Activated CD4-positive, alpha-beta memory T cell treated with anti-CD3 and anti-CD28 coated beads for 36 hours (primary cell): ENCODE data around the gene TPGS1. TPM values are rescaled to one million over a fixed set of nuclear protein-coding genes. Genes with fewer than 3 reads are reported as not detected.
A peak's percentile ranks its signal among the peaks of the same experiment; 100 is the strongest.

ENCODE experiments used
- CTCF ChIA-PET: fragments of 350-600 bp; sonication (Branson Sonifier 250); formaldehyde crosslinking; loops from one replicate; lab custom pipeline; 2021; ENCODE audit warnings: antibody characterized with exemption, inconsistent platforms; lab: Charles Lee
- POLR2A ChIA-PET: fragments of 350-600 bp; sonication (Branson Sonifier 250); formaldehyde crosslinking; loops from one replicate; lab custom pipeline; 2021; ENCODE audit warnings: antibody characterized with exemption; lab: Charles Lee
- DNase-seq: peaks from one replicate; pipeline ENCODE4 v3.0.0-alpha.2; 2020
- H3K27ac Mint-ChIP-seq: one replicate; pipeline ENCODE4 v1.8.0; 2021; ENCODE audit warnings: mixed read lengths
- H3K27me3 Mint-ChIP-seq: one replicate; pipeline ENCODE4 v1.8.0; 2021; ENCODE audit warnings: mixed read lengths
- H3K36me3 Mint-ChIP-seq: one replicate; pipeline ENCODE4 v1.8.0; 2021; ENCODE audit warnings: mixed read lengths
- H3K4me1 Mint-ChIP-seq: one replicate; pipeline ENCODE4 v1.8.0; 2021; ENCODE audit warnings: low read depth, mixed read lengths
- H3K4me3 Mint-ChIP-seq: one replicate; pipeline ENCODE4 v1.8.0; 2021; ENCODE audit warnings: mild to moderate bottlenecking, mixed read lengths
- H3K9me3 Mint-ChIP-seq: one replicate; pipeline ENCODE4 v1.8.0; 2021; ENCODE audit warnings: mixed read lengths
- intact Hi-C: fragments of 100-400 bp; cut with micrococcal nuclease; formaldehyde crosslinking; loops from one replicate; pipeline ENCODE4 v1.15.1; 2023
- total RNA-seq, 2 experiments: library from RNA; stranded (reverse); gene quantifications; one replicate each; pipeline ENCODE4 v1.2.3, GENCODE V29; 2021

The TPGS1 gene
- 1 to 10 TPM; 8.1 to 8.5 TPM for total RNA-seq

- Mint-ChIP-seq H3K4me1 (peaks cover 46% of the 10 kb centered on the region), H3K27me3 (no peaks in the 10 kb centered on the region), H3K4me3 (peak within 1 kb of the TSS; percentile 89), H3K36me3 (peaks cover 1% of the 10 kb centered on the region), H3K9me3 (no peaks in the 10 kb centered on the region), H3K27ac (peak within 1 kb of the TSS; percentile 100)
- ChIA-PET CTCF (interaction anchor here (0.7 to 2.2 kb wide), 17 partner anchors 9 to 260 kb away, joined by 3 to 26 read pairs (median 6); partner anchors contain the start of genes CDC34 and MADCAM1), POLR2A (interaction anchor here (1.2 to 2.6 kb wide), 5 partner anchors 10 to 65 kb away, joined by 3 to 16 read pairs (median 5); partner anchors contain the start of gene CDC34)
- intact Hi-C loops, result loop anchor here (1.0 to 2.0 kb wide), 6 partner anchors 18 to 290 kb away; partner anchors contain the start of genes BSG, MIER2 and PTBP1
- peak; percentile 85 for DNase-seq
Observed at GRCh38 chr19:507286-508203, at the start of gene TPGS1. Gene TPGS1 (plus strand): TSS chr19:507497. CDS start chr19:507507, 10 bp downstream.

- POLR2A ChIA-PET, result no interaction called here
- peaks cover 7% of the 10 kb centered on the region for H3K4me1 Mint-ChIP-seq
- no peak overlapping the region for H3K4me3 Mint-ChIP-seq
- no peaks in the 10 kb centered on the region for H3K9me3 Mint-ChIP-seq
- no peaks in the 10 kb centered on the region for H3K36me3 Mint-ChIP-seq
- no peak overlapping the region for H3K27ac Mint-ChIP-seq
- CTCF ChIA-PET, result no interaction called here
- no peak for DNase-seq
- intact Hi-C loops, result no loop called here
- H3K27me3 Mint-ChIP-seq, result peaks cover 18% of the 10 kb centered on the region
Observed at GRCh38 chr19:457636-458035, 49.7 kb upstream of the TPGS1 start.

GRCh38 chr19:458091-459042 is 48.9 kb upstream of the TPGS1 start:
- Mint-ChIP-seq H3K4me3 (no peak overlapping the region), H3K9me3 (no peaks in the 10 kb centered on the region), H3K27ac (no peak overlapping the region), H3K27me3 (peaks cover 21% of the 10 kb centered on the region), H3K4me1 (peaks cover 7% of the 10 kb centered on the region), H3K36me3 (no peaks in the 10 kb centered on the region)
- intact Hi-C loops, result no loop called here
- DNase-seq, result no peak
- POLR2A ChIA-PET, result no interaction called here
- CTCF ChIA-PET, result no interaction called here

GRCh38 chr19:459724-460511 is 47.4 kb upstream of the TPGS1 start:
- H3K27ac Mint-ChIP-seq, result no peak overlapping the region
- intact Hi-C loops, result no loop called here
- CTCF ChIA-PET, result no interaction called here
- H3K36me3 Mint-ChIP-seq, result no peaks in the 10 kb centered on the region
- DNase-seq, result peak; percentile 22
- H3K4me1 Mint-ChIP-seq, result peaks cover 7% of the 10 kb centered on the region
- H3K27me3 Mint-ChIP-seq, result peaks cover 21% of the 10 kb centered on the region
- POLR2A ChIA-PET, result no interaction called here
- peak overlapping the region; percentile 41 for H3K4me3 Mint-ChIP-seq
- no peaks in the 10 kb centered on the region for H3K9me3 Mint-ChIP-seq

GRCh38 chr19:460877-461720 is 46.2 kb upstream of the TPGS1 start, which contains the start of gene SHC2:
Gene SHC2 (minus strand): TSS chr19:461033. CDS start chr19:460996, 37 bp downstream.
- Mint-ChIP-seq H3K4me3 (peak within 1 kb of the TSS; percentile 41), H3K27me3 (peaks cover 21% of the 10 kb centered on the region), H3K9me3 (no peaks in the 10 kb centered on the region), H3K36me3 (no peaks in the 10 kb centered on the region), H3K4me1 (peaks cover 7% of the 10 kb centered on the region), H3K27ac (no peak within 1 kb of the TSS)
- intact Hi-C loops, result no loop called here
- no peak for DNase-seq
- POLR2A ChIA-PET, result no interaction called here
- CTCF ChIA-PET, result no interaction called here

- ChIA-PET POLR2A (no interaction called here), CTCF (no interaction called here)
- Mint-ChIP-seq H3K27ac (no peak overlapping the region), H3K4me1 (peaks cover 7% of the 10 kb centered on the region), H3K36me3 (no peaks in the 10 kb centered on the region), H3K4me3 (peak overlapping the region; percentile 39), H3K27me3 (peaks cover 21% of the 10 kb centered on the region), H3K9me3 (no peaks in the 10 kb centered on the region)
- intact Hi-C loops, result no loop called here
- DNase-seq, result peak; percentile 16
Observed at GRCh38 chr19:461721-462551, 45.4 kb upstream of the TPGS1 start.

- Mint-ChIP-seq H3K27ac (no peak overlapping the region), H3K4me3 (no peak overlapping the region), H3K4me1 (peaks cover 7% of the 10 kb centered on the region), H3K9me3 (no peaks in the 10 kb centered on the region), H3K27me3 (peaks cover 17% of the 10 kb centered on the region), H3K36me3 (no peaks in the 10 kb centered on the region)
- intact Hi-C loops, result no loop called here
- ChIA-PET POLR2A (no interaction called here), CTCF (no interaction called here)
- DNase-seq, result no peak
Observed at GRCh38 chr19:463483-464207, 43.7 kb upstream of the TPGS1 start.

- H3K9me3 Mint-ChIP-seq, result no peaks in the 10 kb centered on the region
- no peak for DNase-seq
- peaks cover 17% of the 10 kb centered on the region for H3K27me3 Mint-ChIP-seq
- ChIA-PET CTCF (no interaction called here), POLR2A (no interaction called here)
- peaks cover 7% of the 10 kb centered on the region for H3K4me1 Mint-ChIP-seq
- no peak overlapping the region for H3K27ac Mint-ChIP-seq
- intact Hi-C loops, result no loop called here
- H3K36me3 Mint-ChIP-seq, result no peaks in the 10 kb centered on the region
- no peak overlapping the region for H3K4me3 Mint-ChIP-seq
Observed at GRCh38 chr19:464208-464545, 43.1 kb upstream of the TPGS1 start.

- Mint-ChIP-seq H3K9me3 (no peaks in the 10 kb centered on the region), H3K27me3 (peaks cover 11% of the 10 kb centered on the region), H3K36me3 (no peaks in the 10 kb centered on the region), H3K4me3 (no peak overlapping the region), H3K4me1 (peaks cover 2% of the 10 kb centered on the region), H3K27ac (no peak overlapping the region)
- ChIA-PET POLR2A (no interaction called here), CTCF (no interaction called here)
- no peak for DNase-seq
- intact Hi-C loops, result no loop called here
Observed at GRCh38 chr19:465056-465816, 42.1 kb upstream of the TPGS1 start.
